ENCODE results near the gene AOPEP.

The AOPEP gene

DNA sequence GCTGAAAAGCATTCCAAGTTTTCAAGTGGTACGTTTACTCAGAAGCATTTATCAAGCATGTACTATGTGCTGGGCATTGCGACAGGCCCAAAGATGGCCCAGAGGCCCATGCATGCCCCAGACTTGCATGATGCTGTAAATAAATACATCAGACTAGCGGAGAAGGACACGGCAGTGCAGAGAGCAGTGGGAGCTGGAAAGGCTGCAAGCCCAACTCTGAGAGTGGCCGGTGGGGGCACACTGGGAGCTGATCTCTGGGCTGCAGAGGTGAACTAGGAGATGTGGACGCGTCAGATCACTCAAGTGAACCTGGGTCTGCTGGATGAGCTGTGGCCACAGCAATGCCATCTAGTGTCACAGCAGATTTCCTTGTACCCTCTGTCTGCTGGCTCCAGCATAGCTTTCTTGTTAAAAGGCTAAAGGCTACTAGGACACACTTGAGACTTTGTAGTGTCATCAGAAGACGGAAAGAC lies 344.1 kb downstream of the AOPEP start:
- H3K4me3 ChIP-seq (ENCODE audit: low read length) = no peak overlapping the region
- DNase-seq (ENCODE audit: low read depth, low spot score) = no peak

DNA sequence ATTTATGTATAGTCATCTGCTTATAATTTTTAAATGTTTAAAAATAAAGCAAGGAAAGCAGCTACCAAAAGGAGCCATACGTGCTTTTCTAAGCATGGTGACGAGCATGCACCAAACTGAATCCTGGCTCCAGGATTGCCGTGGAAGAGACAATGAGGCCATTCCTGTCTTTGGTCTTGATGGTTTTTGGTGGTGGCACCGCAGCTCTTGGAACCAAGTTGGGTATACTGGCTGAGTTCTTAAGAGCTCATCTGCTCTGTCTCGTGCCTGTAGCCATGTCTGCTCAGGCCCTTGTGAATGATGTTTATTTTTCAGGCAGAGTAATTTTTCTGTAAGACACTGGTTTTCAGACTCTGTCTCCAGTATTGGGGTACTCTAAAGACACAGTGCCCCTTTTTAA lies 345.0 kb downstream of the AOPEP start:
- DNase-seq (ENCODE audit: low read depth, low spot score) = no peak
- no peak overlapping the region for H3K4me3 ChIP-seq (ENCODE audit: low read length)

- no peak overlapping the region for H3K4me3 ChIP-seq (ENCODE audit: low read length)
- no peak for DNase-seq (ENCODE audit: low read depth, low spot score)
Observed at GRCh38 chr9:95071925-95072324, 345.4 kb downstream of the AOPEP start.

DNA sequence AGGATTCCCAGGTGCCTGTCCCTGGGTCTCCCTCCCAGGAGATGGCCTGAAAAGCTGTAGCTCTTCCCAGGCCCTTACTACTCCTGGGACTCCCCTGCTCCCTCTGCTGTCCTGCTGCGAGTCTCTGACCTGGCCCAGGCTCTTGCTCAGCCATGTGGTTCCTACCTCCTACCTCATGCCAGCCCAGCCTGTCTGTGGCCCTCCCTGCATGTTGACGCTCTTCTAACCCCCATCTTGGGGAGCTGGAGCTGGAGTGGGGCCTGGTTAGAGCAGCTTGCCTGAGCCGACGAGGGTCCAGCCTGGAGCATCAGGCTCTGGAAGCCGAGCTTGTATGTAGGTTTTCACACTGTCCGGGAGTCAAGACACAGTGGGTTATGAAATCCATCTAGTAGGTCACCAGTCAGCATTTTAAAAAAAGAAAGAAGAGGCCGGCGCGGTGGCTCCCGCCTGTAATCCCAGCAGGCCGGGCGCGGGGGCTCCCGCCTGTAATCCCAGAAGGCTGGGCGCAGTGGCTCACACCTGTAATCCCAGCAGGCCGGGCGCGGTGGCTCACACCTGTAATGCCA lies 346.6 kb downstream of the AOPEP start:
- no peak for DNase-seq (ENCODE audit: low read depth, low spot score)
- H3K4me3 ChIP-seq (ENCODE audit: low read length) = no peak overlapping the region

- no peak for DNase-seq (ENCODE audit: low read depth, low spot score)
- H3K4me3 ChIP-seq (ENCODE audit: low read length) = no peak overlapping the region
Observed at GRCh38 chr9:95073918-95074317, 347.4 kb downstream of the AOPEP start.

- no peak for DNase-seq (ENCODE audit: low read depth, low spot score)
Observed at GRCh38 chr9:95074632-95075031, 348.1 kb downstream of the AOPEP start.

DNA sequence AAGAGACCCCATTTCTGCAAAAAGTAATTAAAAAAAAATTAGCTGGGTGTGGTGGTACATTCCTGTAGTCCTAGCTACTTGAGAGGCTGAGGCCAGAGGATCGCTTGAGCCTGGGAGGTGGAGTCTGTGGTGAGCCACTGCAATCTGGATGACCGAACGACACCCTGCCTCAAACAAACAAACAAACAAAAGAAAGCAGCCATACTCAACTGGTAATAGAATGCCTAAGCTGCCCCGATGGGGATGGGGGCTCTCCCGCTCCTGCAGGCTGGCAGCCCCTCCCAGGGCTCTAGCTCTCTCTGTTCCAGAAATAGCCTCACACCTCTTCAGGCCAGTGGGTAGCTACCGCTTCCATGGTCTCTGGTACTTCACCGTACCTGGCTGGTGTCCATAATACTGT lies 349.2 kb downstream of the AOPEP start:
- H3K4me3 ChIP-seq (ENCODE audit: low read length) = no peak overlapping the region
- DNase-seq (ENCODE audit: low read depth, low spot score) = no peak

More at GRCh38 chr9:95074632-95075031, 348.1 kb downstream of the AOPEP start:
- no peak overlapping the region for H3K4me3 ChIP-seq (ENCODE audit: low read length)

- H3K4me3 ChIP-seq (ENCODE audit: low read length) = no peak overlapping the region
- DNase-seq (ENCODE audit: low read depth, low spot score) = no peak
Observed at GRCh38 chr9:95076696-95077052, 350.2 kb downstream of the AOPEP start.

GRCh38 chr9:95077053-95077765 lies 350.7 kb downstream of the AOPEP start:
- DNase-seq (ENCODE audit: low read depth, low spot score) = no peak
- no peak overlapping the region for H3K4me3 ChIP-seq (ENCODE audit: low read length)

DNA sequence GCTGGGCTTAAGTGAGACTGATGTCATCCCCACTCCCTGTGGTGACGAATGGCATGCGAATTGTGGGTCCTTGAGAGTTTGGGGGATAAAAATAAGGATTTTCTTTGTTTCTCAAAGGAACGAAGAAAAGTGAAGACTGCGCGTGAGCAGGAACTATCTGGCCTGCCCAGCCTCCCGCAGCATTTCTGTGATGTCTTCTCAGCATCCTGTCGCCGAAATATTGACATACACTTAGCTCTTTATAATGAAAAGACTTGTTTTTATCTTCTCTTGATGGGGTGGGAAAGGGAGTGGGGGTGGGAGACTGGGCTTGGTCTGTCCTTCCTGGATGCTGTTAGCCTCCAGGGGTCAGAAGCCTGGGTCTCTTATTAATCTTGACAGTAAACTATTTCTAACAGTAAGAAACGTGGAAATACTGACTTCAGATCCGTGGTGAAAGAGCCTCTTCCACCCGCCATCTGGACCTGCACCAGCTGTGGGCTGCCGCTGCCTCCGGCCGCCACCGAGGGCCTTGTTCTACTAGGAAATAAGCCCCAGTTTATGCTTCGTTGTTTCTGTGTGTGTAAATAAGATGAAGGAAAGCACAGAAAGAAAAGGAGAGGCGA lies 351.4 kb downstream of the AOPEP start:
- H3K4me3 ChIP-seq (ENCODE audit: low read length) = no peak overlapping the region
- no peak for DNase-seq (ENCODE audit: low read depth, low spot score)

DNA sequence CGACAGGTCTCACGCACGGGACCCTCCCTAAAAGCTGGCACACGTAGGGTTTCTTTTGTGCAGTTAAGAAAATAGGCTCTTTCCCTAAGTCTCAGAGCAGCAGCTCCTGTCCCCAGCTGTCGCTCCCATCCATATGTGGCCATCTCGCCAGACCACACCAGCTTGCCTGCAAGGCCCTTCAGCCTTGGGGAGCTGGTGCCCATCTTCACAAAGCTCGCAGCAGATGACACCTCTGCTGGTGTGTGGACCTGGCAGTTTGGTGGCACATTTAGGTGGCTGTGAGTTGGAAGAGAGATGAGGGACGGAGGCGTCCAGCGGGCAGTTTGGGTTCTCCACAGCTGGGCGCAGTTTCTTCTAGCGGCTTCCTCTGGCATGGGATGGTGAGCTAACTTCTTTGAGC lies 352.0 kb downstream of the AOPEP start:
- H3K4me3 ChIP-seq (ENCODE audit: low read length) = no peak overlapping the region
- DNase-seq (ENCODE audit: low read depth, low spot score) = no peak

GRCh38 chr9:95078939-95079338 lies 352.4 kb downstream of the AOPEP start:
- H3K4me3 ChIP-seq (ENCODE audit: low read length) = no peak overlapping the region
- DNase-seq (ENCODE audit: low read depth, low spot score) = no peak

GRCh38 chr9:95079461-95079860 lies 353.0 kb downstream of the AOPEP start:
- DNase-seq (ENCODE audit: low read depth, low spot score) = no peak
- H3K4me3 ChIP-seq (ENCODE audit: low read length) = no peak overlapping the region

GRCh38 chr9:95080961-95081647 lies 354.6 kb downstream of the AOPEP start:
- H3K4me3 ChIP-seq (ENCODE audit: low read length) = no peak overlapping the region
- DNase-seq (ENCODE audit: low read depth, low spot score) = no peak

DNA sequence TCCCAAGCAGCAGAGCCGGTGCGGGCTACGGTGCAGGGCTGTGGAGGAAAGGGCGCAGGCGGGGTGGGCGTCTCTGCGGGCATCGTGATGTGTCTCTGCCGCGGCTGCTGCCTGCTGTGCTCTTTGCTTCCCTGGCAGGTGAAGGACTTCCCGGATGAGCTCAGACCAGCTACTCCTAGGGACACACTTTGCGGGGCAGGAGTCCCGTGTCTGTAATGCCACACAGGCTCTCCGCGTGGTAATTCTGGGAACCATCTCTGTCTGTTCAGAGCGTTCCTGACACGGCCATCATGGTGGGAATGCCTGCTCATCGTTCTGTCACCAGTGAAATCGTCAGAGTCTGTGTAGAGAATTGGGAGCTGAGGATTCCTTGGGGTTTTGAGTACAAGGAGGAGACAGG lies 355.5 kb downstream of the AOPEP start:
- no peak overlapping the region for H3K4me3 ChIP-seq (ENCODE audit: low read length)
- DNase-seq (ENCODE audit: low read depth, low spot score) = no peak

GRCh38 chr9:95082401-95083084 lies 356.0 kb downstream of the AOPEP start:
- no peak overlapping the region for H3K4me3 ChIP-seq (ENCODE audit: low read length)
- no peak for DNase-seq (ENCODE audit: low read depth, low spot score)

GRCh38 chr9:95083086-95083768 lies 356.7 kb downstream of the AOPEP start:
- no peak for DNase-seq (ENCODE audit: low read depth, low spot score)
- no peak overlapping the region for H3K4me3 ChIP-seq (ENCODE audit: low read length)

DNA sequence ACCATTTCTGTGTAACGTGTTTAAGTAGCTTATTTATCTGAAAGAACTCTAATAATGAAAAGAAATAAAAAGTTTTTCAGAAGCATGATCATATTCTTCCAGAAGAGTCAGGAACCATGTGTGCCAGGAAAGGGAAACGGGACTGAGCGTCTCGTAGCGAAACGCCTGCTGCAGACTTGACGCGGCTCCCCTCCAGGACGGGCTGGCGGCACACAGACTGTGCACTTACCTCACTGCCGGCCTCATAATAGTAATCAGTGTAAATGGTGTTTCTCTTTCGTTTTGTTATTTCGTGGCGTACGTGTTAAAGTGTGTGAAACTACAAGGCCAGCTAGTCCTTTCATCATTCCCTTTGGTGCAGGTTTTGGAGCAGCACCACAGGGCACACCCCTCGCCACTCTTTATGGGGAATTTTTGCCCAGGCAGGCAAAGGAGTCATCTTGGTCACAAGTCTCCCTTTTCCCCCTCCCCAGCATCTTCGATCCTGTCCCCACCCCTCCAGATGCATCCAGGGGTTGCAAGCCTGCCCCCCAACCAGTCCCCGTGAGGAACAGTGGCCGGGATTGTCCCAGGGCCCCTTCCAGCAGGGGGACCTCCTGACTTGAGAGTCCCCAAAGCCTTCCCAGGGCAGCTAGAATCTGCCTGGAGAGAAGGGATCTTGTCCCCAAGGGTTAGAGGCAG lies 357.9 kb downstream of the AOPEP start:
- DNase-seq (ENCODE audit: low read depth, low spot score) = no peak
- H3K4me3 ChIP-seq (ENCODE audit: low read length) = no peak overlapping the region
